Ovary (tissue), 3 donors: Measurements from ENCODE around the gene FKBP10.

Source experiments
- CTCF ChIP-seq, 3 donors: fragments of 450-650 bp in 2 of 3; fragments of 200-600 bp in 1 of 3; IDR thresholded peaks; one replicate each; pipeline versions ENCODE4 v1.5.1 to v1.8.0; 2016 to 2022; ENCODE audit warnings: antibody characterized with exemption in 3 of 3, mild to moderate bottlenecking in 1 of 3
- POLR2A ChIP-seq: fragments of 450-650 bp; IDR thresholded peaks from one replicate; pipeline ENCODE4 v1.6.1; 2017; ENCODE audit warnings: antibody characterized with exemption, mild to moderate bottlenecking, moderate library complexity
- donor health status: DM: no; HTN: no; CAD: no.

- no peak for TF ChIP-seq CTCF (IDR thresholded peaks at IDR 0.05)
- TF ChIP-seq POLR2A: no peak
These were observed 39.6 kb upstream of the FKBP10 start for GRCh38 chr17:41773190-41773588.
